ENCODE measurements around the gene BNC2.

Gene BNC2

GRCh38 chr9:16367605-16368231 is 502.8 kb downstream of the BNC2 start:
- Histone ChIP-seq H3K9me2 (ENCODE audit: low read depth, low read length) (no peaks in the 10 kb centered on the region), H3K27me3 (ENCODE audit: insufficient read depth, low read length) (no peaks in the 10 kb centered on the region; the same call in 1 of the 2 replicates), H3K4me2 (ENCODE audit: low read length) (no peak overlapping the region), H3K36me3 (ENCODE audit: insufficient read depth, low read length) (no peaks in the 10 kb centered on the region), H3K4me1 (ENCODE audit: insufficient read depth, low read length, severe bottlenecking) (no peaks in the 10 kb centered on the region), H2AFZ (ENCODE audit: low read length) (no peak overlapping the region), H3K4me3 (ENCODE audit: low read depth, low read length, poor library complexity, severe bottlenecking) (no peak overlapping the region), H3K9ac (ENCODE audit: low read length) (no peak overlapping the region), H3F3A (ENCODE audit: insufficient read depth, low read length) (no peaks in the 10 kb centered on the region), H3K27ac (ENCODE audit: low read depth, low read length, poor library complexity, severe bottlenecking) (no peak overlapping the region), H3K79me2 (ENCODE audit: insufficient read depth, low read length) (no peaks in the 10 kb centered on the region), H3K9me3 (ENCODE audit: low read length) (no peaks in the 10 kb centered on the region), H4K20me1 (ENCODE audit: insufficient read depth, low read length) (no peaks in the 10 kb centered on the region)
- no peak for TF ChIP-seq EZH2 (IDR thresholded peaks at IDR 0.05; ENCODE audit: borderline replicate concordance, low read length)
- TF ChIP-seq, protein P1, sequence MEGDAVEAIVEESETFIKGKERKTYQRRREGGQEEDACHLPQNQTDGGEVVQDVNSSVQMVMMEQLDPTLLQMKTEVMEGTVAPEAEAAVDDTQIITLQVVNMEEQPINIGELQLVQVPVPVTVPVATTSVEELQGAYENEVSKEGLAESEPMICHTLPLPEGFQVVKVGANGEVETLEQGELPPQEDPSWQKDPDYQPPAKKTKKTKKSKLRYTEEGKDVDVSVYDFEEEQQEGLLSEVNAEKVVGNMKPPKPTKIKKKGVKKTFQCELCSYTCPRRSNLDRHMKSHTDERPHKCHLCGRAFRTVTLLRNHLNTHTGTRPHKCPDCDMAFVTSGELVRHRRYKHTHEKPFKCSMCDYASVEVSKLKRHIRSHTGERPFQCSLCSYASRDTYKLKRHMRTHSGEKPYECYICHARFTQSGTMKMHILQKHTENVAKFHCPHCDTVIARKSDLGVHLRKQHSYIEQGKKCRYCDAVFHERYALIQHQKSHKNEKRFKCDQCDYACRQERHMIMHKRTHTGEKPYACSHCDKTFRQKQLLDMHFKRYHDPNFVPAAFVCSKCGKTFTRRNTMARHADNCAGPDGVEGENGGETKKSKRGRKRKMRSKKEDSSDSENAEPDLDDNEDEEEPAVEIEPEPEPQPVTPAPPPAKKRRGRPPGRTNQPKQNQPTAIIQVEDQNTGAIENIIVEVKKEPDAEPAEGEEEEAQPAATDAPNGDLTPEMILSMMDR (IDR thresholded peaks at IDR 0.05; ENCODE audit: low read length): no peak

DNA sequence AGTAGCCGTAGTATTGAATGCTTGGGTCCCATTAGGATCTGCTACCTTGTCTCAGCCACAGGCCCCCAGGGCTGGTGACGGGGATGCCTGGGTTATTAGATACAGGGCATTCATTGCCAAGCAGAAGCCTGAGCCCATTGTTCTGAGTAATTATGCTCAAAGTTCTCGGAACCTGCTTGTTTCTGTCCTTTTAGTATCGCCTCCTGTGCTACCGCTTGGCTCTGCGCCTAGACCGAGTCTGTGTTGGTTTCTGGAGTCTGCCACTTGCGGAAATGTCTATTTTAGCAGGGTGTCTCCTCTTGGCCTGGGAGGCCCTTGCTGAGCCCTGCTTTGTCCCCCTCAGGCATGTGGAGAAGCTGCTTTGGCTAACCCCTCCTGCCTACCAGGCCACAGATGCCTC is 506.1 kb downstream of the BNC2 start:
- H3K4me2 ChIP-seq (ENCODE audit: low read length): no peak overlapping the region
- H2AFZ ChIP-seq (ENCODE audit: low read length): no peak overlapping the region
- no peaks in the 10 kb centered on the region for H3K4me1 ChIP-seq (ENCODE audit: insufficient read depth, low read length, severe bottlenecking)
- H3K27me3 ChIP-seq (ENCODE audit: insufficient read depth, low read length): no peaks in the 10 kb centered on the region
- H3K9me2 ChIP-seq (ENCODE audit: low read depth, low read length): no peaks in the 10 kb centered on the region
- H3K36me3 ChIP-seq (ENCODE audit: insufficient read depth, low read length): no peaks in the 10 kb centered on the region
- H3K27ac ChIP-seq (ENCODE audit: low read depth, low read length, poor library complexity, severe bottlenecking): no peak overlapping the region
- H3K79me2 ChIP-seq (ENCODE audit: insufficient read depth, low read length): no peaks in the 10 kb centered on the region
- TF ChIP-seq EZH2 (IDR thresholded peaks at IDR 0.05; ENCODE audit: borderline replicate concordance, low read length): no peak
- no peaks in the 10 kb centered on the region for H3K9me3 ChIP-seq (ENCODE audit: low read length)
- H4K20me1 ChIP-seq (ENCODE audit: insufficient read depth, low read length): no peaks in the 10 kb centered on the region
- no peak overlapping the region for H3K9ac ChIP-seq (ENCODE audit: low read length)
- H3K4me3 ChIP-seq (ENCODE audit: low read depth, low read length, poor library complexity, severe bottlenecking): no peak overlapping the region
- H3F3A ChIP-seq (ENCODE audit: insufficient read depth, low read length): no peaks in the 10 kb centered on the region

DNA sequence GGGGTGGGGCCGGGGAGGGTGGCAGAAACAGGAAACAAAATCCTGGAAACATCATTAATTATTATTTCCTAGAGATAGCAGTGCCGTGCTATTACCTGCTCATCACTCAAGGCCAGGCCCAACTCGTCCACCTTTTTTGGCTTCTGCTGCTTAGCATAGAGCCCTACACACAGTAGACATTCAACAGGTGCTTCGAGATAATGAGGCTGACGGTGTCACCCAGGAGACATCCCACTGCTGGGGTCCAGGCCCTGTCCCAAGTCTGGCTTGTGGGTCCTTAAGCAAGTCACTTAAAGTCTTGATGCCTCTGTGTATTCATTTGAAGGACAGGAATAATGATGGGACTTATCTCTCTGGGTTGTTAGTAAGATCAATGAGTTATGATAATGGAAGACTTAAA is 506.6 kb downstream of the BNC2 start:
- no peak overlapping the region for H2AFZ ChIP-seq (ENCODE audit: low read length)
- H3K27me3 ChIP-seq (ENCODE audit: insufficient read depth, low read length): no peaks in the 10 kb centered on the region
- H3K4me2 ChIP-seq (ENCODE audit: low read length): no peak overlapping the region
- H3K27ac ChIP-seq (ENCODE audit: low read depth, low read length, poor library complexity, severe bottlenecking): no peak overlapping the region
- no peaks in the 10 kb centered on the region for H3K9me3 ChIP-seq (ENCODE audit: low read length)
- no peaks in the 10 kb centered on the region for H3K36me3 ChIP-seq (ENCODE audit: insufficient read depth, low read length)
- no peaks in the 10 kb centered on the region for H3K9me2 ChIP-seq (ENCODE audit: low read depth, low read length)
- H4K20me1 ChIP-seq (ENCODE audit: insufficient read depth, low read length): no peaks in the 10 kb centered on the region
- no peaks in the 10 kb centered on the region for H3K4me1 ChIP-seq (ENCODE audit: insufficient read depth, low read length, severe bottlenecking)
- H3F3A ChIP-seq (ENCODE audit: insufficient read depth, low read length): no peaks in the 10 kb centered on the region
- TF ChIP-seq EZH2 (IDR thresholded peaks at IDR 0.05; ENCODE audit: borderline replicate concordance, low read length): no peak
- TF ChIP-seq, protein P1 (IDR thresholded peaks at IDR 0.05; ENCODE audit: low read length): no peak
- H3K9ac ChIP-seq (ENCODE audit: low read length): no peak overlapping the region
- no peak overlapping the region for H3K4me3 ChIP-seq (ENCODE audit: low read depth, low read length, poor library complexity, severe bottlenecking)
- H3K79me2 ChIP-seq (ENCODE audit: insufficient read depth, low read length): no peaks in the 10 kb centered on the region
